Adrenal gland (tissue), 12 donors: ENCODE data around the gene SERPINA5. TPM values are rescaled to one million over a fixed set of nuclear protein-coding genes. Genes with fewer than 3 reads are reported as not detected.

Experiments used
- DNase-seq, 7 donors: peaks; one replicate each; pipeline ENCODE4 v3.0.0-alpha.2; 2019 to 2020
- H3K27ac ChIP-seq, 5 donors: fragments of 200-600 bp; sonication (generic) in 4 of 5; 1 replicate in 3 of 5; 2 replicates in 2 of 5; pipeline versions ENCODE4 v1.5.1 to v1.8.0; 2016 to 2020; ENCODE audit warnings: mild to moderate bottlenecking in 1 of 5
- H3K27me3 ChIP-seq: fragments of 200-600 bp; 2 replicates; pipeline ENCODE4 v1.8.0; 2021
- H3K36me3 ChIP-seq, 2 donors: fragments of 200-600 bp; replicated peaks in 1 of 2; 1 replicate in 1 of 2; 2 replicates in 1 of 2; pipeline versions ENCODE4 v1.5.1 to v1.8.0; 2018 to 2022
- H3K4me1 ChIP-seq, 2 donors: fragments of 200-600 bp; replicated peaks in 1 of 2; 1 replicate in 1 of 2; 2 replicates in 1 of 2; pipeline versions ENCODE4 v1.5.1 to v1.8.0; 2018 to 2021
- H3K4me3 ChIP-seq, 4 donors: fragments of 200-600 bp; sonication (generic) in 3 of 4; one replicate each; pipeline ENCODE4 v1.5.1; 2016 to 2018
- H3K9me3 ChIP-seq, 3 donors: fragments of 200-600 bp; sonication (generic) in 1 of 3; replicated peaks in 1 of 3; 1 replicate in 2 of 3; 2 replicates in 1 of 3; pipeline versions ENCODE4 v1.5.1 to v1.8.0; 2016 to 2021
- POLR2A ChIP-seq, 2 donors: fragments of 450-650 bp; IDR thresholded peaks; one replicate each; pipeline ENCODE4 v1.6.1; 2017; ENCODE audit warnings: antibody characterized with exemption in 2 of 2, mild to moderate bottlenecking in 2 of 2, moderate library complexity in 1 of 2
- WGBS, 4 donors: extraction: QIAGEN DNeasy Blood & Tissue Kit in 2 of 4; methylation state at CpG; one replicate each; pipeline versions ENCODE4 v1.1.5 to v1.1.7; 2013 to 2017; 5-methylcytosine and 5-hydroxymethylcytosine counted together
- intact Hi-C, 2 donors: fragments of 100-400 bp; cut with DNase I; formaldehyde crosslinking; loops; one replicate each; pipeline versions ENCODE4 v1.14.1 to v1.15.0; 2022 to 2023
- polyA plus RNA-seq, 3 donors: library from polyadenylated mRNA; stranded (reverse); fragments of 200-250 nt in 2 of 3; fragments of 350-450 nt in 1 of 3; fragmentation: Illumina TruSeq in 1 of 3; extraction: RNeasy Lipid Tissue Mini Kit (QIAGEN cat#74804) in 1 of 3; gene quantifications; one replicate each; pipeline ENCODE4 v1.2.3, GENCODE V29; 2013 to 2014
- total RNA-seq, 9 donors: library from RNA; depleted of rRNA in 4 of 9; stranded (reverse); fragments of >200 nt in 4 of 9; fragments of 120-200 nt in 1 of 9; fragmentation: NEBNext Ultra II Directional in 1 of 9; extraction: Animal tissue kit (Norgen Biotek cat#: 25700) in 1 of 9; gene quantifications; one replicate each; pipeline versions ENCODE4 v1.1.0 to v1.2.4, GENCODE V29; 2013 to 2023
- TF ChIP-seq, protein P1 (sequence below), 6 experiments: fragments of 450-650 bp in 4 of 6; fragments of 200-600 bp in 2 of 6; sonication (generic) in 1 of 6; IDR thresholded peaks; 1 replicate in 5 of 6; 2 replicates in 1 of 6; pipeline versions ENCODE4 v1.5.1 to v1.8.0; 2016 to 2021; ENCODE audit warnings: antibody characterized with exemption in 6 of 6, mild to moderate bottlenecking in 2 of 6, moderate library complexity in 1 of 6
- donor health status: healthy with polysubstance abuse.
- donor health status: Bipolar disorder and iron deficiency.
- donor health status: DM: yes; HTN: yes; CAD: no.
- donor health status: DM: no; HTN: no; CAD: no.
- donor health status: DM: no; HTN: no; CAD: no.
- donor health status: DM: yes; HTN: yes; CAD: no.

The SERPINA5 gene
- total and polyA plus RNA-seq, 12 donors: 83.6 to 1,055 (median 515) TPM

DNA sequence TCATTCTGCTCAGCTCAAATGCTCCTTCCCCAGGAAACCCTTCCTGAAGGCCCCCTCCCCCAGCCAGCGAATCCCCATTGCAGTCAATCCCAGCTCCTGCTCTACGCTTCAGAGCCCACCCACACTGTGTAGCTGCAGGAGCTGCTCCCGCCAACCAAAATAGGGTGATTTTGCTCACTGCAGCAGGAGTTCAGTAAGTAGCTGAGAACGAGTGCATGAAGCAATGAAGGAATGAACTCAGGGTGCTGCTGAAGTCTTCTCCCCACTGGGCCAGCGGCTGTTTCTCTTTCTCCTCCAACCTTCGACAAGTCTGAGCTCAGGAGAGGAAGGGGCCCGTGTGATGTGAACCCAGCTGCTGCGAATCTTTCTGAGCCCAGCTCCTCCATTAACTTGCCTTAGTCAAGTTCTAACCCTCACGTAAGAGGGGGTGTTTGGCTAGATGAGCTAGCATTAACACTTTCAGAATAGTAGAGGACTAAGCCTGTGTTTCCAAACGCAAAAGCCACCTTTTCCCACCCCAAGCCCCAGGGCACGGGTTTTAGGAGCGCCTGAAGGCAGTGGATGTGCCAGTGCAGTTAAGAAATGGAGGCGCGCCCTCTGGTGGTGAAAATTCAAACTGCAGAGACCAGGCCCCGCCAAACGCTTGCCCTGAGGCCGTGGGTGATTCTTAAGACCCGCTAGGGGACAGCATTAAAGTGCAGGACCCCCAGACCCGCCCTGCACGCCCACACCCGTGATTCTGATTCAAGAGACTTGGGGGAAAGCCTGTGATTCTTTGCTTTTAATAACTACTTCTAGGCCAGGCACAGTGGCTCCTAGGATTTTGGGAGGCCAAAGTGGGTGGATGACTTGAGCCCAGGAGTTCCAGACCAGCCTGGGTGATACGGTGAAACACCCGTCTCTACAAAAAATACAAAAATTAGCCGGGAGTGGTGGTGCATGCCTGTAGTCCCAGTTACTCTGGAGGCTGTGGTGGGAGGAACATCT is 31.9 kb upstream of the SERPINA5 start:
- no peaks in the 10 kb centered on the region for H3K36me3 ChIP-seq
- no peaks in the 10 kb centered on the region for H3K4me1 ChIP-seq
- WGBS, 4 donors: 22 to 42% (median 27%) methylated on average over 13 to 24 of the region's 24 CpGs
- TF ChIP-seq, protein P1, sequence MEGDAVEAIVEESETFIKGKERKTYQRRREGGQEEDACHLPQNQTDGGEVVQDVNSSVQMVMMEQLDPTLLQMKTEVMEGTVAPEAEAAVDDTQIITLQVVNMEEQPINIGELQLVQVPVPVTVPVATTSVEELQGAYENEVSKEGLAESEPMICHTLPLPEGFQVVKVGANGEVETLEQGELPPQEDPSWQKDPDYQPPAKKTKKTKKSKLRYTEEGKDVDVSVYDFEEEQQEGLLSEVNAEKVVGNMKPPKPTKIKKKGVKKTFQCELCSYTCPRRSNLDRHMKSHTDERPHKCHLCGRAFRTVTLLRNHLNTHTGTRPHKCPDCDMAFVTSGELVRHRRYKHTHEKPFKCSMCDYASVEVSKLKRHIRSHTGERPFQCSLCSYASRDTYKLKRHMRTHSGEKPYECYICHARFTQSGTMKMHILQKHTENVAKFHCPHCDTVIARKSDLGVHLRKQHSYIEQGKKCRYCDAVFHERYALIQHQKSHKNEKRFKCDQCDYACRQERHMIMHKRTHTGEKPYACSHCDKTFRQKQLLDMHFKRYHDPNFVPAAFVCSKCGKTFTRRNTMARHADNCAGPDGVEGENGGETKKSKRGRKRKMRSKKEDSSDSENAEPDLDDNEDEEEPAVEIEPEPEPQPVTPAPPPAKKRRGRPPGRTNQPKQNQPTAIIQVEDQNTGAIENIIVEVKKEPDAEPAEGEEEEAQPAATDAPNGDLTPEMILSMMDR (IDR thresholded peaks at IDR 0.05): peak; percentile 60 to 93 (median 73)
- TF ChIP-seq POLR2A (IDR thresholded peaks at IDR 0.05): no peak
- H3K27me3 ChIP-seq: no peaks in the 10 kb centered on the region
- no peaks in the 10 kb centered on the region for H3K9me3 ChIP-seq
- H3K4me3 ChIP-seq: no peak overlapping the region
- intact Hi-C loops: loop anchor here in 1 of 2 donors (5.0 to 10.0 kb wide), 2 partner anchors 112 to 136 kb away; no protein-coding TSS in a partner anchor
- DNase-seq: peak; percentile 29 to 76 (median 60)
- no peak overlapping the region for H3K27ac ChIP-seq

DNA sequence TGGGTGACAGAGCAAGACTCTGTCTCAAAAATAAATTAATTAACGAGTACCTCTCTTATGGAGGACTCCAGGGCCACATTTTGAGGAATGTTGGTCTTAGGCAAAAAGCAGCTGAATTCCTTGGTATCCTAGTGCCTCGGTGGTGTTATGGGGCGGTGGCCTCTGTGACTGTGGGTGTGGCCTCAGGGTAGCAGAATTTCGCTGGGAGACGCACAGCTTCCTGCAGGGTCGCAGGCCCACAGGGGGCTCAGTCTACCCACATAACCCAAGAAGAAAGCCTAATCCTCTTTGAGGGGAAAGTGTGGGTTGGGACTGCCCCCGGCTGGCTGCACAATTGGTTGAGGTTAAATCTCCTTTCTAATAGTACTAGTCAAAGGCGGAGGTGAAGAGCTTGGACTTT is 31.2 kb upstream of the SERPINA5 start:
- Histone ChIP-seq H3K4me3 (no peak overlapping the region), H3K27me3 (no peaks in the 10 kb centered on the region), H3K4me1 (no peaks in the 10 kb centered on the region), H3K27ac (no peak overlapping the region), H3K9me3 (no peaks in the 10 kb centered on the region), H3K36me3 (no peaks in the 10 kb centered on the region)
- TF ChIP-seq, protein P1 (IDR thresholded peaks at IDR 0.05): no peak
- no peak for TF ChIP-seq POLR2A (IDR thresholded peaks at IDR 0.05)
- 62 to 66% (median 65%) methylated on average over 6 to 8 of the region's 8 CpGs for WGBS, 4 donors
- peak in 1 of 7 donors; percentile 25 for DNase-seq
- intact Hi-C loops: no loop called here

DNA sequence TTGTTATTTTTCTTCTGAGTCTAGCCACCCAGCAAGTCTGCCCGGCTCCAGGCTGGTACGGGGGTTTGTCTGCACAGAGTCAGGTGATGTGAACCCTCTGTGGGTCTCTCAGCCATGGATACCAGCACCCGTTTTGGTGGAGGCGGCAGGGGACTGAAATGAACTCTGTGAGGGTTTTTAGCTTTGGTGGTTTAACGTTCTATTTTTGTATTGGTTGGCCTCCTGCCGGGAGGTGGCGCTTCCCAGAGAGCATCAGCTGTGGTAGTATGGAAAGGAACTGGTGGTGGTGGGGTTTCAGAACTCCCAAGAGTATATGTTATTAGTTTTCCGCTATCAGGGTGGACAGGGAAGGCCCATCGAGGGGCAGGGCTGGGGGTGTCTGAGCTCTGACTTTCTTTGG is 25.2 kb upstream of the SERPINA5 start:
- H3K9me3 ChIP-seq: no peaks in the 10 kb centered on the region
- DNase-seq: peak in 1 of 7 donors; percentile 23
- no peak overlapping the region for H3K27ac ChIP-seq
- no peaks in the 10 kb centered on the region for H3K36me3 ChIP-seq
- no peak overlapping the region for H3K4me3 ChIP-seq
- H3K27me3 ChIP-seq: no peaks in the 10 kb centered on the region
- intact Hi-C loops: no loop called here
- TF ChIP-seq POLR2A (IDR thresholded peaks at IDR 0.05): no peak
- TF ChIP-seq, protein P1 (IDR thresholded peaks at IDR 0.05): no peak
- WGBS, 4 donors: 79 to 86% (median 82%) methylated on average over 9 of the region's 9 CpGs
- H3K4me1 ChIP-seq: no peaks in the 10 kb centered on the region

DNA sequence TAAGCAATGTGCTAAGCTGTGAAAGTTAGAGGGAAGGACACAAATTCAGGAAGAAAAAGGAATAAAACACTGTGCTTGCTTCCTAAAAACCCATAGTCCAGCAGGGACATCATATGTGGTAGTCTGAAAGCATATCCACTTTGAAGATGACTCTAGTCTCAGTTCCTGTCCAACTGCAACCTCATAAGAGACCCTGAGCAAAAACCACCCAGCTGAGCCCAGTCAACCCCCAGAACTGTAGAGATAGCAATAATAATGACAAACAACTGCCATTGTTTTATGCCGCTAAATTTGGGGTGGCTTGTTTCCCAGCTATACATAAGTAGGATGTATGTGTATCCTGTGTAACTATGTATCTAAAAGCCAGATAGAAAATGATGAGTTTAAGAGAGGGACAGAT is 23.9 kb upstream of the SERPINA5 start:
- no peaks in the 10 kb centered on the region for H3K4me1 ChIP-seq
- no peak for DNase-seq
- TF ChIP-seq POLR2A (IDR thresholded peaks at IDR 0.05): no peak
- TF ChIP-seq, protein P1 (IDR thresholded peaks at IDR 0.05): no peak
- no peak overlapping the region for H3K27ac ChIP-seq
- no peaks in the 10 kb centered on the region for H3K36me3 ChIP-seq
- no peaks in the 10 kb centered on the region for H3K27me3 ChIP-seq
- H3K9me3 ChIP-seq: no peaks in the 10 kb centered on the region
- WGBS, 4 donors: 86 to 100% (median 98%) methylated on average over 1 of the region's 1 CpG
- H3K4me3 ChIP-seq: no peak overlapping the region
- intact Hi-C loops: no loop called here
